GM12874 (cell line): ENCODE measurements around the gene GPAM.

Source experiments
- TF ChIP-seq, protein P1 (sequence below): IDR thresholded peaks from 2 replicates; pipeline ENCODE4 v1.5.1; 2011; ENCODE audit warnings: low read depth, mild to moderate bottlenecking, control low read depth, low read length, moderate library complexity; ENCODE audit not compliant: insufficient read depth

GPAM gene

DNA sequence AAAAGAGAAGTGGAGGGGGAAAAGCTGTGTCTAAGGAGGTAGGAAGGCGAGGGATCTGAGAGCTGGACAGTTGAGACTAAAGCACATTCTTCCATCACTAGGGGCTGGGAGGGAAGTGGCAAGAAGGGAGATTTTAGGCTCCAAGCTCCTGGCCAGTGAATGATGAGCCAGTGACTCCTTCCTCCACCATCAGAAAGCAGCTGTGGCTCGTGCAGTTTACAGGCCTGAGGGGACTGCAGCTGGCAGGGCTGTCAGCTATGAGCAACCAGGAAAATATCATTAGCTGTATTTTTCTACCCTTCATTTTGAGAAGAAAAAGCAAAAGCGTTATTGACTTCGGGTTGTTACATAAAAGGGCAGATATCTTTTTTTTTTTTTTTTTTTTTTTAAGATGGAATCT, 60.7 kb downstream of the GPAM start:
- TF ChIP-seq, protein P1, sequence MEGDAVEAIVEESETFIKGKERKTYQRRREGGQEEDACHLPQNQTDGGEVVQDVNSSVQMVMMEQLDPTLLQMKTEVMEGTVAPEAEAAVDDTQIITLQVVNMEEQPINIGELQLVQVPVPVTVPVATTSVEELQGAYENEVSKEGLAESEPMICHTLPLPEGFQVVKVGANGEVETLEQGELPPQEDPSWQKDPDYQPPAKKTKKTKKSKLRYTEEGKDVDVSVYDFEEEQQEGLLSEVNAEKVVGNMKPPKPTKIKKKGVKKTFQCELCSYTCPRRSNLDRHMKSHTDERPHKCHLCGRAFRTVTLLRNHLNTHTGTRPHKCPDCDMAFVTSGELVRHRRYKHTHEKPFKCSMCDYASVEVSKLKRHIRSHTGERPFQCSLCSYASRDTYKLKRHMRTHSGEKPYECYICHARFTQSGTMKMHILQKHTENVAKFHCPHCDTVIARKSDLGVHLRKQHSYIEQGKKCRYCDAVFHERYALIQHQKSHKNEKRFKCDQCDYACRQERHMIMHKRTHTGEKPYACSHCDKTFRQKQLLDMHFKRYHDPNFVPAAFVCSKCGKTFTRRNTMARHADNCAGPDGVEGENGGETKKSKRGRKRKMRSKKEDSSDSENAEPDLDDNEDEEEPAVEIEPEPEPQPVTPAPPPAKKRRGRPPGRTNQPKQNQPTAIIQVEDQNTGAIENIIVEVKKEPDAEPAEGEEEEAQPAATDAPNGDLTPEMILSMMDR: no peak

DNA sequence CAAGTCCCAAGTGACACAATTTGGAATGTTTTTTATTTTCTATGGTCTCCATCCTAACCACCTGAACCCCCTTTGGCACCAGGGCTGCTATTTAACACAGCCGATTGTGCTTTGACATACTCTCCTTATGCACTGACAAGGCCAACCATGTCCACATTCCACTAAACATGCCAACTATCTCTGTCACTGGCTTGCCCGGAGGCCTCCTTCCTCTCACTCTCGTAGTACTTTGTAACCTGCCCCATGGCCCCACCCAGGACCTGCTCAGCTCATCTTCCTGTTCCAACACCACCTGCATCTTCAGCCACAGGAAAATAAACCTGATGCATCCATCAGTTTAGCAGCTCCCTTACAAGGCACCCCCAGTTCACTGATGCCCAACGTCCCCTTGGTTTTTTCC, 63.1 kb downstream of the GPAM start:
- TF ChIP-seq, protein P1: no peak

DNA sequence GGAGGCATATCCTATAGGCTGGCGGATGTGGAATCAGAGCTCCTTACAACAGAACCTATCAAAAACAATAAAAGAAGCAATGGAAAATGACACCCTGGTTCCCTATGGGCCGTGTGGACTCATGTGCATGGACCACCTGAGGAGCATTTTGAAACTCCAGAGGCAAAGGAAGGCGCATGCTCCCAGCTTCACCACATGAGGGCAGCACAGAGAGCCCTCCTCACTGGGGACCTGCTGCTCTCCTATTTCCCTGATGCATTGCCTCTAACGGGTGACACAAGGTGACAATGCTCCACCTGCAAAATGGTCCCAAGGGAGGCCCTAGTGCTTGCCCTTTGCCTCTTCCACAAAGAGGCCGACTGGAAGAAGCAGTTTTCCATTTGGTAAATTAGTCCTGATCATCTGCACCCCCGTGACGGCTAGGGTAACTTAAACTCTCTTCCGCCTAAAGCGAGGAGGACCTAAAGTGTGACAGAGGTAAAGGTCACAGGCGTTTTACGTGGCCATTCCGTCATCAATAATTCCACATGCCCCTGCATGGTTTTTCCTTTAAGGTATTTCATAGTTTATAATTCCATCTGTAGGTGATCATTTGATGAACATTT, 67.7 kb downstream of the GPAM start:
- TF ChIP-seq, protein P1: peak; percentile 89
